Small intestine (tissue), 7 donors: ENCODE data around the gene PRKCQ. TPM values are rescaled to one million over a fixed set of nuclear protein-coding genes. Genes with fewer than 3 reads are reported as not detected.

Experiments
- DNase-seq, 2 donors: peaks; one replicate each; pipeline versions ENCODE4 v3.0.0 to v3.0.0-alpha.2; 2013
- FAIRE-seq: peaks from 2 replicates; lab custom pipeline; 2012; peaks lifted over from hg19 to GRCh38; lab: Jason Lieb, UNC
- H3K27ac ChIP-seq, 3 donors: one replicate each; pipeline ENCODE4 v1.5.1; 2013; ENCODE audit warnings: low read length in 2 of 3, mild to moderate bottlenecking in 2 of 3, control low read depth in 1 of 3, inconsistent platforms in 1 of 3, low read depth in 1 of 3, moderate library complexity in 1 of 3
- H3K27me3 ChIP-seq, 3 donors: one replicate each; pipeline ENCODE4 v1.6.1; 2013; ENCODE audit warnings: low read length in 3 of 3, inconsistent platforms in 1 of 3; ENCODE audit not compliant: control insufficient read depth in 3 of 3, insufficient read depth in 3 of 3
- H3K36me3 ChIP-seq, 3 donors: one replicate each; pipeline ENCODE4 v1.6.1; 2013; ENCODE audit warnings: low read length in 3 of 3, inconsistent platforms in 1 of 3, low read depth in 1 of 3, mild to moderate bottlenecking in 1 of 3, moderate library complexity in 1 of 3; ENCODE audit not compliant: control insufficient read depth in 3 of 3, insufficient read depth in 2 of 3
- H3K4me1 ChIP-seq, 3 donors: one replicate each; pipeline ENCODE4 v1.6.1; 2013; ENCODE audit warnings: low read length in 2 of 3, inconsistent platforms in 1 of 3, low read depth in 1 of 3, mild to moderate bottlenecking in 1 of 3, moderate library complexity in 1 of 3; ENCODE audit not compliant: control insufficient read depth in 3 of 3, insufficient read depth in 2 of 3
- H3K4me3 ChIP-seq, 3 donors: one replicate each; pipeline ENCODE4 v1.5.1; 2013; ENCODE audit warnings: low read length in 3 of 3, control low read depth in 1 of 3, inconsistent platforms in 1 of 3, low read depth in 1 of 3, mild to moderate bottlenecking in 1 of 3, moderate library complexity in 1 of 3
- H3K9me3 ChIP-seq, 2 donors: one replicate each; pipeline ENCODE4 v1.6.1; 2013; ENCODE audit warnings: low read depth in 1 of 2, low read length in 1 of 2; ENCODE audit not compliant: control insufficient read depth in 2 of 2, insufficient read depth in 1 of 2
- WGBS, 3 donors: extraction: QIAGEN DNeasy Blood & Tissue Kit; methylation state at CpG; one replicate each; pipeline ENCODE4 v1.1.7; 2013; 5-methylcytosine and 5-hydroxymethylcytosine counted together
- polyA plus RNA-seq, 4 donors: library from polyadenylated mRNA; stranded (reverse) in 3 of 4; unstranded in 1 of 4; fragments of 200-250 nt in 3 of 4; fragments of 120-200 nt in 1 of 4; gene quantifications; one replicate each; pipeline versions ENCODE4 v1.2.1 to v1.2.3, GENCODE V29; 2013
- donor health status: healthy with polysubstance abuse.
- donor health status: control.
- donor health status: control.
- donor health status: Bipolar disorder and iron deficiency.
- donor health status: healthy.

Gene PRKCQ
- polyA plus RNA-seq, 4 donors = 0.91 to 3.4 (median 1.3) TPM

GRCh38 chr10:6379015-6379776 lies 200.9 kb downstream of the PRKCQ start:
- peaks cover 0 to 26% of the 10 kb centered on the region in 2 donors for H3K9me3 ChIP-seq
- no peak for FAIRE-seq
- no peak overlapping the region for H3K27ac ChIP-seq
- peaks cover 0 to 3% (median 1%) of the 10 kb centered on the region in 3 donors for H3K27me3 ChIP-seq
- no peaks in the 10 kb centered on the region for H3K4me1 ChIP-seq
- no peaks in the 10 kb centered on the region for H3K36me3 ChIP-seq
- no peak for DNase-seq
- WGBS, 3 donors = 92 to 94% (median 93%) methylated on average over 1 of the region's 1 CpG
- H3K4me3 ChIP-seq = no peak overlapping the region
